ENCODE results near the gene SLC25A11.
A peak's percentile ranks its signal among the peaks of the same experiment; 100 is the strongest.

Gene SLC25A11

GRCh38 chr17:4903051-4903818 lies 36.6 kb downstream of the SLC25A11 start, which contains the start of gene CHRNE:
Gene CHRNE, minus strand, starts transcription at chr17:4903098. Its CDS starts 35 bp downstream, at chr17:4903063.
- DNase-seq (ENCODE audit: low read depth, low spot score): peak; percentile 63
- H3K9ac ChIP-seq (ENCODE audit: insufficient read length, low read depth): peak within 1 kb of the TSS; percentile 25
- H3K27me3 ChIP-seq (ENCODE audit: insufficient read depth, insufficient read length): no peaks in the 10 kb centered on the region
- H3K9me3 ChIP-seq (ENCODE audit: insufficient read depth, low read length): no peaks in the 10 kb centered on the region
- TF ChIP-seq YY1 (IDR thresholded peaks at IDR 0.05; ENCODE audit: insufficient read depth, insufficient read length): no peak
- no peak for TF ChIP-seq ZNF274 (IDR thresholded peaks at IDR 0.05; ENCODE audit: low read depth, low read length)
- no peak for TF ChIP-seq SUZ12 (IDR thresholded peaks at IDR 0.05; ENCODE audit: extremely low read depth, insufficient read depth, insufficient read length)
- peaks cover 17% of the 10 kb centered on the region for H3K36me3 ChIP-seq (ENCODE audit: insufficient read depth, insufficient read length, low read length)
- peaks cover 6% of the 10 kb centered on the region for H3K4me1 ChIP-seq (ENCODE audit: insufficient read depth, insufficient read length)
- H3K4me3 ChIP-seq (ENCODE audit: insufficient read length, low read depth): no peak within 1 kb of the TSS

- Histone ChIP-seq H3K4me1 (ENCODE audit: insufficient read depth, insufficient read length) (peaks cover 4% of the 10 kb centered on the region), H3K9ac (ENCODE audit: insufficient read length, low read depth) (peak overlapping the region; percentile 25), H3K9me3 (ENCODE audit: insufficient read depth, low read length) (no peaks in the 10 kb centered on the region), H3K4me3 (ENCODE audit: insufficient read length, low read depth) (no peak overlapping the region), H3K36me3 (ENCODE audit: insufficient read depth, insufficient read length, low read length) (peaks cover 17% of the 10 kb centered on the region), H3K27me3 (ENCODE audit: insufficient read depth, insufficient read length) (no peaks in the 10 kb centered on the region)
- no peak for DNase-seq (ENCODE audit: low read depth, low spot score)
- no peak for TF ChIP-seq YY1 (IDR thresholded peaks at IDR 0.05; ENCODE audit: insufficient read depth, insufficient read length)
- no peak for TF ChIP-seq ZNF274 (IDR thresholded peaks at IDR 0.05; ENCODE audit: low read depth, low read length)
- no peak for TF ChIP-seq SUZ12 (IDR thresholded peaks at IDR 0.05; ENCODE audit: extremely low read depth, insufficient read depth, insufficient read length)
Observed at GRCh38 chr17:4902540-4902939, 37.3 kb downstream of the SLC25A11 start.

- Histone ChIP-seq H3K27me3 (ENCODE audit: insufficient read depth, insufficient read length) (no peaks in the 10 kb centered on the region), H3K9me3 (ENCODE audit: insufficient read depth, low read length) (no peaks in the 10 kb centered on the region), H3K4me3 (ENCODE audit: insufficient read length, low read depth) (no peak overlapping the region), H3K9ac (ENCODE audit: insufficient read length, low read depth) (no peak overlapping the region), H3K36me3 (ENCODE audit: insufficient read depth, insufficient read length, low read length) (peaks cover 21% of the 10 kb centered on the region), H3K4me1 (ENCODE audit: insufficient read depth, insufficient read length) (peaks cover 8% of the 10 kb centered on the region)
- DNase-seq (ENCODE audit: low read depth, low spot score): no peak
- no peak for TF ChIP-seq SUZ12 (IDR thresholded peaks at IDR 0.05; ENCODE audit: extremely low read depth, insufficient read depth, insufficient read length)
- TF ChIP-seq ZNF274 (IDR thresholded peaks at IDR 0.05; ENCODE audit: low read depth, low read length): no peak
- no peak for TF ChIP-seq YY1 (IDR thresholded peaks at IDR 0.05; ENCODE audit: insufficient read depth, insufficient read length)
Observed at GRCh38 chr17:4901648-4902344, 38.0 kb downstream of the SLC25A11 start.

- H3K27me3 ChIP-seq (ENCODE audit: insufficient read depth, insufficient read length): no peaks in the 10 kb centered on the region
- TF ChIP-seq ZNF274 (IDR thresholded peaks at IDR 0.05; ENCODE audit: low read depth, low read length) (no peak), YY1 (IDR thresholded peaks at IDR 0.05; ENCODE audit: insufficient read depth, insufficient read length) (no peak), SUZ12 (IDR thresholded peaks at IDR 0.05; ENCODE audit: extremely low read depth, insufficient read depth, insufficient read length) (no peak)
- peaks cover 12% of the 10 kb centered on the region for H3K4me1 ChIP-seq (ENCODE audit: insufficient read depth, insufficient read length)
- no peak overlapping the region for H3K4me3 ChIP-seq (ENCODE audit: insufficient read length, low read depth)
- H3K36me3 ChIP-seq (ENCODE audit: insufficient read depth, insufficient read length, low read length): peaks cover 27% of the 10 kb centered on the region
- no peaks in the 10 kb centered on the region for H3K9me3 ChIP-seq (ENCODE audit: insufficient read depth, low read length)
- no peak for DNase-seq (ENCODE audit: low read depth, low spot score)
- H3K9ac ChIP-seq (ENCODE audit: insufficient read length, low read depth): no peak overlapping the region
Observed at GRCh38 chr17:4901108-4901647, 38.7 kb downstream of the SLC25A11 start.

GRCh38 chr17:4900231-4901107 lies 39.4 kb downstream of the SLC25A11 start:
- Histone ChIP-seq H3K9ac (ENCODE audit: insufficient read length, low read depth) (no peak overlapping the region), H3K4me3 (ENCODE audit: insufficient read length, low read depth) (no peak overlapping the region), H3K9me3 (ENCODE audit: insufficient read depth, low read length) (no peaks in the 10 kb centered on the region)

GRCh38 chr17:4899341-4900230 lies 40.3 kb downstream of the SLC25A11 start, which contains the start of gene C17orf107:
Gene C17orf107, plus strand, starts transcription at chr17:4899536. Its CDS starts 227 bp downstream, at chr17:4899763.
- H3K9ac ChIP-seq (ENCODE audit: insufficient read length, low read depth): no peak within 1 kb of the TSS
- no peak for DNase-seq (ENCODE audit: low read depth, low spot score)
- no peak within 1 kb of the TSS for H3K4me3 ChIP-seq (ENCODE audit: insufficient read length, low read depth)
- H3K9me3 ChIP-seq (ENCODE audit: insufficient read depth, low read length): no peaks in the 10 kb centered on the region
- peaks cover 42% of the 10 kb centered on the region for H3K36me3 ChIP-seq (ENCODE audit: insufficient read depth, insufficient read length, low read length)
- TF ChIP-seq ZNF274 (IDR thresholded peaks at IDR 0.05; ENCODE audit: low read depth, low read length) (no peak), YY1 (IDR thresholded peaks at IDR 0.05; ENCODE audit: insufficient read depth, insufficient read length) (no peak), SUZ12 (IDR thresholded peaks at IDR 0.05; ENCODE audit: extremely low read depth, insufficient read depth, insufficient read length) (no peak)
- H3K27me3 ChIP-seq (ENCODE audit: insufficient read depth, insufficient read length): no peaks in the 10 kb centered on the region
- H3K4me1 ChIP-seq (ENCODE audit: insufficient read depth, insufficient read length): peaks cover 12% of the 10 kb centered on the region

More at GRCh38 chr17:4900231-4901107, 39.4 kb downstream of the SLC25A11 start:
- H3K4me1 ChIP-seq (ENCODE audit: insufficient read depth, insufficient read length): peaks cover 12% of the 10 kb centered on the region
- no peak for TF ChIP-seq SUZ12 (IDR thresholded peaks at IDR 0.05; ENCODE audit: extremely low read depth, insufficient read depth, insufficient read length)
- no peak for TF ChIP-seq YY1 (IDR thresholded peaks at IDR 0.05; ENCODE audit: insufficient read depth, insufficient read length)
- TF ChIP-seq ZNF274 (IDR thresholded peaks at IDR 0.05; ENCODE audit: low read depth, low read length): no peak
- no peak for DNase-seq (ENCODE audit: low read depth, low spot score)
- H3K27me3 ChIP-seq (ENCODE audit: insufficient read depth, insufficient read length): no peaks in the 10 kb centered on the region
- H3K36me3 ChIP-seq (ENCODE audit: insufficient read depth, insufficient read length, low read length): peaks cover 34% of the 10 kb centered on the region

Measured in NT2/D1 (cell line).